Lower leg skin (tissue), 4 donors: ENCODE data around the gene ZSWIM3. TPM values are rescaled to one million over a fixed set of nuclear protein-coding genes. Genes with fewer than 3 reads are reported as not detected.

Source experiments
- DNase-seq, 2 donors: peaks; one replicate each; pipeline ENCODE4 v3.0.0-alpha.2; 2019; ENCODE audit warnings: low spot score in 2 of 2
- H3K4me3 ChIP-seq: fragments of 200-600 bp; sonication (generic); 2 replicates; pipeline ENCODE4 v1.5.1; 2017; ENCODE audit warnings: mild to moderate bottlenecking, low read depth; ENCODE audit not compliant: poor library complexity, severe bottlenecking
- POLR2A ChIP-seq, 2 donors: fragments of 450-650 bp; IDR thresholded peaks; one replicate each; pipeline ENCODE4 v1.6.1; 2016 to 2017; ENCODE audit warnings: antibody characterized with exemption in 2 of 2, mild to moderate bottlenecking in 1 of 2, moderate library complexity in 1 of 2
- WGBS, 2 donors: methylation state at CpG; one replicate each; pipeline ENCODE4 v1.1.5; 2018; 5-methylcytosine and 5-hydroxymethylcytosine counted together
- intact Hi-C: fragments of 100-400 bp; cut with DNase I; formaldehyde crosslinking; loops from one replicate; pipeline ENCODE4 v1.15.0; 2023; ENCODE audit warnings: low total_unique reads
- total RNA-seq, 4 donors: library from RNA; depleted of rRNA; stranded (reverse); fragments of >200 nt; gene quantifications; one replicate each; pipeline ENCODE4 v1.1.0, GENCODE V29; 2016
- TF ChIP-seq, protein P1 (sequence below), 3 donors: fragments of 450-650 bp; IDR thresholded peaks; one replicate each; pipeline ENCODE4 v1.5.1; 2016; ENCODE audit warnings: antibody characterized with exemption in 3 of 3, mild to moderate bottlenecking in 3 of 3, moderate library complexity in 2 of 3

The ZSWIM3 gene
- total RNA-seq, 4 donors from 2014 or later, result 3.7 to 4.6 (median 4.0) TPM

DNA sequence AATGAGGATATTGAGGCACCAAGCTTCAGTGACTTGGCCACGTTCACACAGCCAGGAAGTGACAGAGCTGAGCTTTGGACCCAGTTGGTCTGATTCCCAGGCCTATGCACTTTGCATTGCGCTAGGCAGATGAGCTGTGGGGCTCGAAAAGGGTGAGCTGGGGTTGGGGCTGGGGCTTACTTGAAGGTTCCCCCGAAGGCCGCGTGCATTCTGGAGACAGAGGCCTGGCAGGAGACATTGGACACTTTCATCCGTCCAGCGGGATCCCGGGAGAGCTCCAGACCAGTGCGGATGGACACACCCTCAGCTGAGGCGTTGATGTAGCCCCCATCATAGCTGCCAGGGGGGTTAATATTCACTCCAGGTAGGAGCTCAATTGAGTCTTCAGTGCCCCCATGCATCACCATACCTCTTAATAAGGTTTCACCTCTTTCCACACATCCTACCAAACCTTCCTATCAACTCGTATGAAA, 52.0 kb downstream of the ZSWIM3 start:
- TF ChIP-seq, protein P1, sequence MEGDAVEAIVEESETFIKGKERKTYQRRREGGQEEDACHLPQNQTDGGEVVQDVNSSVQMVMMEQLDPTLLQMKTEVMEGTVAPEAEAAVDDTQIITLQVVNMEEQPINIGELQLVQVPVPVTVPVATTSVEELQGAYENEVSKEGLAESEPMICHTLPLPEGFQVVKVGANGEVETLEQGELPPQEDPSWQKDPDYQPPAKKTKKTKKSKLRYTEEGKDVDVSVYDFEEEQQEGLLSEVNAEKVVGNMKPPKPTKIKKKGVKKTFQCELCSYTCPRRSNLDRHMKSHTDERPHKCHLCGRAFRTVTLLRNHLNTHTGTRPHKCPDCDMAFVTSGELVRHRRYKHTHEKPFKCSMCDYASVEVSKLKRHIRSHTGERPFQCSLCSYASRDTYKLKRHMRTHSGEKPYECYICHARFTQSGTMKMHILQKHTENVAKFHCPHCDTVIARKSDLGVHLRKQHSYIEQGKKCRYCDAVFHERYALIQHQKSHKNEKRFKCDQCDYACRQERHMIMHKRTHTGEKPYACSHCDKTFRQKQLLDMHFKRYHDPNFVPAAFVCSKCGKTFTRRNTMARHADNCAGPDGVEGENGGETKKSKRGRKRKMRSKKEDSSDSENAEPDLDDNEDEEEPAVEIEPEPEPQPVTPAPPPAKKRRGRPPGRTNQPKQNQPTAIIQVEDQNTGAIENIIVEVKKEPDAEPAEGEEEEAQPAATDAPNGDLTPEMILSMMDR (IDR thresholded peaks at IDR 0.05), result peak in 1 of 3 donors; percentile 7
- TF ChIP-seq POLR2A (IDR thresholded peaks at IDR 0.05), result no peak
- H3K4me3 ChIP-seq, result no peak overlapping the region
- DNase-seq, result no peak
- intact Hi-C loops, result no loop called here
- 89 to 90% methylated on average over 12 of the region's 12 CpGs for WGBS, 2 donors

DNA sequence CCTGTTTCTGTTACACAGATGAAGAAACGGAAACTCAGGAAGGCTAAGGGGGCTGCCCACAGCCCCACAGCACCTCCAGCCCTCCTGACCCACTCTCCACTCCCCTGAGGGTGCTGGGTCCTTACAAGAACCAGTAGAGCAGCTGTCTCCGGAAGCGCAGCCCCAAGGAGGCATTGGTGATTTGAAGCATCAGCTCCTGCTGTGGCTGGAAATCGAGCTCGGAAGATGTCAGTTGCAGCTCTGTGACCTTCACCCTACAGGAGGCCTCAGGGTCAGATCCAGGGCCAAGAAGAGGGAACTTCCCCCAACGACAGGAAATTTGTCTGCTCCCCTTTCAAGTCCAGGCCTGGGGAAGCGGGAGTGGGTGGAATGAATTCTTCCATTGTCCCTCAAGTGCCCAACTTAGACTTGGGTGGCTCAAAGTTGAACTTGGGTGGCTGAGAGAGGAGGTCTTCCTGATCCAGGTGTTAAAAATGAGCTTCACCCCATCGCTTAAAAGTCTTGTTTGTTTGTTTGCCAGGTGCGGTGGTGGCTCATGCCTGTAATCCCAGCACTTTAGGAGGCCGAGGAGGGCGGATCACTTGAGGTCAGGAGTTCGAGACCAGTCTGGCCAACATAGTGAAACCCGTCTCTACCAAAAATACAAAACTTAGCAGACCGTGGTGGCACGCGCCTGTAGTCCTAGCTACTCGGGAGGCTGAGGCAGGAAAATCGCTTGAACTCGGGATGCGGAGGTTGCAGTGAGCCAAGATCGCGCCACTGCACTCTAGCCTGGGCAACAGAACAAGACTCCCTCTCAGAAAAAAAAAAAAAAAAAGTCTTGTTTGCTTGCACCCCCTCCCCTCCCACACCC, 52.6 kb downstream of the ZSWIM3 start:
- 83 to 85% methylated on average over 21 of the region's 22 CpGs for WGBS, 2 donors
- DNase-seq, result no peak
- no peak overlapping the region for H3K4me3 ChIP-seq
- intact Hi-C loops, result no loop called here
- no peak for TF ChIP-seq POLR2A (IDR thresholded peaks at IDR 0.05)
- TF ChIP-seq, protein P1 (IDR thresholded peaks at IDR 0.05), result no peak

DNA sequence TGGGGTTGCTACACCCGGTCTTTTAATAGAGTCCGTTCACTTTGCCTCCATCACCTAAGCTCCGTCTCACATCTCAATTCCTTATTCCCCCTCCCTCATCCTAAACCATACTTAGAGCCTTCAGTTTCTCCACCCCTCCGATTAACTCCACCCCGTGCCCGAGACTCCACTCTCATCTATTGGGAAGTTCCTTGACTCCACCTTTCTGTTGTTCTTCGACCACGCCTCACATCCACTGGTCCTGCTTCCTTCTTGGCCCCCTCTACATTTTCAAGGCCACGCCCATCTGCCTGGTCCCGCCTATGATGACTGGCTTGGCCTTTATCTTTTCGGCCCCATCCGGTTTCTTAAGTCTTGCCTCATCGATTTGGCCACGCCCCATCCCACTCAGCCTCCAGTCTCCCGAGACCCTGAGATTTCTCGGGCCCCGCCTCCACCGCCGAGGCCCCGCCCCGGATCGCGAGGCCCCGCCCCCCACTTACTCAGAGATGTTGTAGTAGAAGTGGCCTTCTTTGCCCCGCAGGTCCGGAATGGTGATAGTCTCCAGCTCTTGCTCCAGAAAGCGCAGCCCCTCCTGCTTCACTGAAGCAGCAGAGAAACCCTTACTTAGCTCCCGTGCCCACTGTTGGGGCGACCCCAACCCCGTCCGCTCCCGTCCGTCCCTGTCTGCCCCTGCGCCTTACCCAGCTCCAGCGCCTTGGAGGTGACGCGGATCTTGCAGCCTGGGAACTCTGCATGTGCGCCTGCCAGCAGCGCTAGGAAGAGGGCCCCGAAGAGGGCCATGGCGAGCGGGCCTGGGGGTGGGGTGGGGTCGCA, 53.5 kb downstream of the ZSWIM3 start:
- intact Hi-C loops, result no loop called here
- WGBS, 2 donors, result 2 to 3% methylated on average over 39 to 41 of the region's 43 CpGs
- H3K4me3 ChIP-seq, result peak overlapping the region; percentile 33
- peak; percentile 99 to 100 for DNase-seq
- TF ChIP-seq, protein P1 (IDR thresholded peaks at IDR 0.05), result no peak
- TF ChIP-seq POLR2A (IDR thresholded peaks at IDR 0.05), result no peak

DNA sequence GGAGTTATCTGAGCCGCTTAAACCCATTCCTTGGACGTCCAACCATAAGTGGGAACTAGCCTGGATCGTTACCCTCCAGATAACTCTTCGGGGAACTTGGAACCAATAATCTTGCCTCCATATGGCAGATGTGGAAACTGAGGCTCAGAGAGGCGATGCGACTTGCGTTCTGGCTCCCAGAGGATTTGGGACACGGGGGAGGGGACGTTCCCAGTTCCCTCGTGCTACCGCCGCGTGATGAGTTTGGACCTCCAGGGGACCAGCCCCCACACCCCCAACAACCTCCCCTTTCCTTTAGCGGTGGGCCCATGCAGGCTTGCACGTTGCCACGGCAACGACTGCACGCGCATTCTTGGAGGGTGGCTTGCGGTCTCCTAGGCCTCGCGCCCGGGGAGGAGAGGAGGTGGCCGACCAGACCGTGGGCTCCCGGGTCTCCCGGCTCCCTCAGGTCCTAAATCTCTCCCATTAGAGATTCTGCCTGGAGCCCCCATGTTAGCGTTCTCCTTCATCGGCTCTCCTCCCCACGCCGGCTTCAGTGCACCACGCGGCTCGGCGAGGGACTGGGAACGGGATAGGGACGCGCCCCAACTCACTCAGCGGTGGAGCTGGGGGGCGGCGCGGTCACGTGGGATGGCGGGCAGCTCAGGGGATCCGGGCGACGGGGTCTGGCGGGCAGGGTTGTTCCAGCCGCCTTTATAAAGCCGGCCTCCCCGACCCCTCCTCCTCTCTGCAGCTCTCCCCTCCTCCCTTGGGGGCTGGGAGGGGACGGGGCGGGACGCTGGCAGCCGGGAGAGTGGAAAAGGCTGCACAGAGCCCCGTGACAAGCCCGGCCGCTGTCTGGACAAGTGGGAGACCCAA, 54.3 kb downstream of the ZSWIM3 start, which contains the start of gene PLTP:
Gene PLTP, minus strand, starts transcription at position 670 of the 858 bp plus-strand sequence. CDS start 703 bp downstream, outside the sequence.
- DNase-seq, result peak; percentile 72 to 94
- TF ChIP-seq POLR2A (IDR thresholded peaks at IDR 0.05), result no peak
- TF ChIP-seq, protein P1 (IDR thresholded peaks at IDR 0.05), result no peak
- 1% methylated on average over 43 to 55 of the region's 58 CpGs for WGBS, 2 donors
- intact Hi-C loops, result no loop called here
- H3K4me3 ChIP-seq, result peak within 1 kb of the TSS; percentile 33

DNA sequence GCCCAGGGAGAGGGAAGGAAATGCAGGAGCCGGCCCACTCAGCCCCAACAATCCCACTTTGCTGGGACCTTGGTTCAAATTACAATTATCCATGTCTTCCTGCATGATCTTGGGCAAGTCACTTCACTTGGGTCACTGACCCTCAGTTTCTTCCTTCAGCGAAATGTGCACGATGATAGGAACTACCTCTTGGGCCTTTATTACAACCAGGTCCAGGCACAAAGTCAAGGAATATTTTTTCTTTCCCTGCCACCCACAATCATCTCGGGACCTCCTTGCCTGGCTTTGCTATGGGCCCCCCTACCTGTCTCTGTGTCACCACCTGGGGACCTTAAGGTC, 54.9 kb downstream of the ZSWIM3 start:
- no peak for DNase-seq
- WGBS, 2 donors, result 19 to 25% methylated on average over 4 of the region's 4 CpGs
- intact Hi-C loops, result no loop called here
- TF ChIP-seq, protein P1 (IDR thresholded peaks at IDR 0.05), result no peak
- TF ChIP-seq POLR2A (IDR thresholded peaks at IDR 0.05), result no peak
- no peak overlapping the region for H3K4me3 ChIP-seq
